ENCODE measurements around the gene MYO19.
"Not testable (repeated sequence)": the region's sequence is repeated elsewhere in the genome, so short reads cannot be mapped to it uniquely, and the experiment has no call there.

Gene MYO19

DNA sequence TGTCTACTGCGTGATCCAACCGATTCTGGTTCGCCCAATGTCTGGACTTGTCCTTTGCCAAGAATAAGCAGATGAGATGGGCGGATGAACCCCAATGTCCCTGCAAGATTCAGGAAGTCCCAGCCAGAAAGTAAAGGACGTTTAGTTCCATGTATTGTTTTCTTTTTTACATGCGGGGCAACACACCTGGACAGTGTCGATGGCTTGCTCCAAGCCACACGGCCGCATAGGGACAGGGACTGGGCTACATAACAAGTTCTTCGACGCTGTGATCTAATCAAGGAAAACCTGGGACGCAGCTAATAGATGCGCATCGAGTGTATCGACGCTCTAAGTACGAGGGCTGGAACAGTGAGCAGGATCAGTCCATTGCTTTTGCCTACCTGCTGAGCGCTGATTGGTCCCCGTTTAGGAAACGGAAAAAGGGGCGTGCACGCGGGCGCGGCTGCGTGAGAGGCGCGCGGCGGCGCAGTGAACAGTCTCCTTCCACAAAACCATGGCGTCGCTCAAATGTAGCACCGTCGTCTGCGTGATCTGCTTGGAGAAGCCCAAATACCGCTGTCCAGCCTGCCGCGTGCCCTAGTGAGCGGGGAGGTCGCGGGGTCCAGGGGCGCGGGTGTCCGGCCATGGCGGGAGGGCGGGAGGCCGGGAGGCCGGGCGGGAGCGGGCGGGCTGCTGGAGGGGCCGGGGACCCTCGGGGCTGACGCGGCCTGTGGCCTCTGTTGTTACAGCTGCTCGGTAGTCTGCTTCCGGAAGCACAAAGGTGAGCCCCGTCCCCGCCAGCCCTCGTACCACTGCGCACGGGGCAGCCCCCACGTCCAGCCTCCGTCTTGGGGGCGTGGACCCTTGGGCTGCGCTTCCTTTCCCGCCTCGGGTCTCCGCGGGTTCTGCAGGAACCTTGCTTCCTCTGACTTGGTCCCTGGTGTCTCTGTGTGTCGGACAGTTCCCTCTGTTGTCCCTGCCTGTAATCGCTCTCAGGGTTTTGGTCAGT is 48.2 kb downstream of the MYO19 start, which contains the start of gene ZNHIT3:
ZNHIT3 (plus strand) TSS at position 478 of the 991 bp plus-strand sequence; CDS start at position 497, 19 bp downstream.
- CTCF ChIA-PET, result interaction anchor here (1.0 to 1.4 kb wide), 2 partner anchors 48 to 54 kb away, joined by 3 to 4 read pairs; partner anchors contain the start of genes MYO19 and PIGW
- POLR2A ChIA-PET, result interaction anchor here (1.4 kb wide), 1 partner anchor 14 kb away, joined by 3 read pairs; no protein-coding TSS in a partner anchor
- peak; percentile 95 for DNase-seq (ENCODE audit: extremely low spot score)
- TF ChIP-seq, protein P1, sequence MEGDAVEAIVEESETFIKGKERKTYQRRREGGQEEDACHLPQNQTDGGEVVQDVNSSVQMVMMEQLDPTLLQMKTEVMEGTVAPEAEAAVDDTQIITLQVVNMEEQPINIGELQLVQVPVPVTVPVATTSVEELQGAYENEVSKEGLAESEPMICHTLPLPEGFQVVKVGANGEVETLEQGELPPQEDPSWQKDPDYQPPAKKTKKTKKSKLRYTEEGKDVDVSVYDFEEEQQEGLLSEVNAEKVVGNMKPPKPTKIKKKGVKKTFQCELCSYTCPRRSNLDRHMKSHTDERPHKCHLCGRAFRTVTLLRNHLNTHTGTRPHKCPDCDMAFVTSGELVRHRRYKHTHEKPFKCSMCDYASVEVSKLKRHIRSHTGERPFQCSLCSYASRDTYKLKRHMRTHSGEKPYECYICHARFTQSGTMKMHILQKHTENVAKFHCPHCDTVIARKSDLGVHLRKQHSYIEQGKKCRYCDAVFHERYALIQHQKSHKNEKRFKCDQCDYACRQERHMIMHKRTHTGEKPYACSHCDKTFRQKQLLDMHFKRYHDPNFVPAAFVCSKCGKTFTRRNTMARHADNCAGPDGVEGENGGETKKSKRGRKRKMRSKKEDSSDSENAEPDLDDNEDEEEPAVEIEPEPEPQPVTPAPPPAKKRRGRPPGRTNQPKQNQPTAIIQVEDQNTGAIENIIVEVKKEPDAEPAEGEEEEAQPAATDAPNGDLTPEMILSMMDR (IDR thresholded peaks at IDR 0.05; ENCODE audit: control extremely low read depth, extremely low read depth, low read depth, missing control alignments), result no peak

DNA sequence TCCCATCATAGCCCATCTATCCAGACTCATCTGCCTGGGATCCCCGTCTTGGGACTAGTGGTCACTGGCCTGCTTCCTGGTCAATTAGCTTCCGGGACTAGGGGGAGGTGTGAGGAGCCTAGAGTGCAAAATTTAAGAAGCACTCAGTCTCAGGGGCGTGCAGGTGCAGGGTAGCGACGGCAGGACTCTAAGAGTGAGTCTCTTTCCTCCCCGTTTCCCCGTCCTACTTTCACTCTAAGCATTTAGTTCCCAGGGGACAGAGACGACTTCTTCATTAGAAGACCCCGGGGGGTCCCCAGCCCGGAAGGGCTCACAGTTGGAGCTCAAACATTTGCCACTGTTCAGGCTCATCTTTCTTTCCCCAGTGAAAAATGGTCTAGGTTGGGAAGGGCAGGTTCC is 48.9 kb downstream of the MYO19 start:
- ChIA-PET POLR2A (interaction anchor here (1.4 kb wide), 1 partner anchor 15 kb away, joined by 3 read pairs; no protein-coding TSS in a partner anchor), CTCF (interaction anchor here (1.0 to 1.4 kb wide), 2 partner anchors 49 to 55 kb away, joined by 3 to 4 read pairs; partner anchors contain the start of genes MYO19 and PIGW)
- DNase-seq (ENCODE audit: extremely low spot score), result peak; percentile 52
- TF ChIP-seq, protein P1 (IDR thresholded peaks at IDR 0.05; ENCODE audit: control extremely low read depth, extremely low read depth, low read depth, missing control alignments), result no peak

DNA sequence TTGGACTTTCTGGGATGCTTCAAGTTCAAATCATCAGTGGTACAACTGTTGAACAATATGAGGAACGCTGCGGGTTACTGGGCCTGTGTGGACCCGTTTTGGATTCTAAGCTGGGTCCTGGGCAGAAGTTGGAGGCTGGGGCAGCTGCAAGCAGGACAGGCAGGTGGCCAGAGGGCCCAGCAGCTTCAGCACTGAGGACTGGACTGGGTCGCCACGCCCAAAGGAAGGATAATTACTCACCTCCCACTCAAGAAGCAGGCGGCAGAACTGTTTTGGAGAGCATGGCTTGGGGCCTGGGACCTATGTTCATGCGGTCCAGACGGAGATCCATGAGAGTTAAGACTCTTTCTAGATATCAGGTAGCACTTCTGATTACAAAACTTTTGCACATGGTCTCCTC is 49.6 kb downstream of the MYO19 start:
- CTCF ChIA-PET, result interaction anchor here (0.8 to 1.4 kb wide), 4 partner anchors 8 to 59 kb away, joined by 3 to 4 read pairs (median 3); partner anchors contain the start of genes MYO19 and PIGW
- POLR2A ChIA-PET, result no interaction called here
- no peak for DNase-seq (ENCODE audit: extremely low spot score)
- TF ChIP-seq, protein P1 (IDR thresholded peaks at IDR 0.05; ENCODE audit: control extremely low read depth, extremely low read depth, low read depth, missing control alignments), result no peak

DNA sequence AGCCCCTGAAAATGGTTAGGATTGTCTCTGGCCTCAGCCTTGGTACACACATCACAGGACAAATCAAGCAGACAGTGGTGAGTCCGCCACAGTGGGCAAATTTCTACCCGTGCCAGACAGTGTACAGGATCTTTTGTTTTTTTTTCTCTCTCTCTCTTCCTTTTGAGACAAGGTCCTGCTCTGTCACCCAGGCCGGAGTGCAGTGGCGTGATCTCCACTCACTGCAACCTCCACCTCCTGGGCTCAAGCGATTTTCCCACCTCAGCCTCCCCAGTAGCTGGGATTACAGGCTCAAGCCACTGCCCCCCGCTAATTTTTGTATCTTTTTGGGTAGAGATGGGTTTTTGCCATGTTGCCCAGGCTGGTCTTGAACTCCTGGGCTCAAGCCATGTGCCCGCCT is 50.6 kb downstream of the MYO19 start:
- CTCF ChIA-PET, result interaction anchor here (0.8 to 1.9 kb wide), 17 partner anchors 9 to 721 kb away, joined by 3 to 10 read pairs (median 4); partner anchors contain the start of gene RDM1
- DNase-seq (ENCODE audit: extremely low spot score); POLR2A ChIA-PET: not testable (repeated sequence)

DNA sequence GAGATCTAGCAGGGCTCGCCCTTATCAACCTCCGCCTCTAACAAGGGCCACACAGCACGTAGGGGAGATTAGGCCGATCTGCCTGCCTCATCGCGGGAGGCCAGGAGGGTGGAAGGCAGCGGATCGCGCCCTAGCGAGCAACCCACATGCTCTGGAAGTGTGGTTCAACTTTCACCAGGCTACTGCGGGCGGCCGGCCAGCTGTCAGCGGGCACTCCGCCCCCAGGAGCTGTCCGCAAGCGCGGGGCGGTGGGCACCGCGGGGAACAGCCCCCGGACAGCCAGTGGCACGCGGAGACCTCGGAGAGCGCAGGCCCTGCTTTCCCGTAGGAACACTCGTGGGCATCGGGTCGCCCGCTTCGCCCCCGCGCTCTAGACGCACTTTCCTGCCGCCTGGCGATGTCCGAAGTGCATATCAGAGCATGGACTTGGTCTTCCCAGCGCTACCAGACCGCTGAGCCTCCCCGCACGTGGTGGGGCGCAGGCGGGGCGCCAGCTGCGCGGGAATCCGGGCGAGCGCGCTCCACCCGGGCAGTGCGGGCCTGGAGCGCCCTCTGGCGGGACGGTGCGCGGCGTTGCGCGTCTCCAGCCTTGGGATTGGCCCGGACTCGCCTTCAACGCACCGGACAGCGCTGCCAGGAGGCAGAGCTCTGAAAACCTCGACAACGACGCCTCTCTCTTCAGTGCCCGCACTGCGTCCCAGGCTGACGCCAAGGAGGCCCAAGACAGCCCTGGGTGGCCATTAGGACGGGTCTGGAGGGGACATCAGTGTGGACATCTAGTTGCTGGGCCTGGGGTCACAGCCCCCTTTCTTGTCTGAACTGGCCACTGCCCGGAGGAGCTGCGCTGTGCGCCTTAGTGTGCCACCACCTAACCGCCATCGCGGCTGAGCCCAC is 51.8 kb downstream of the MYO19 start:
- CTCF ChIA-PET, result interaction anchor here (0.8 to 1.9 kb wide), 30 partner anchors 8 to 720 kb away, joined by 3 to 10 read pairs (median 4); partner anchors contain the start of genes MRM1, MYO19, PIGW and RDM1
- DNase-seq (ENCODE audit: extremely low spot score), result peak; percentile 93
- POLR2A ChIA-PET, result interaction anchor here (1.0 kb wide), 1 partner anchor 12 kb away, joined by 3 read pairs; no protein-coding TSS in a partner anchor
- TF ChIP-seq, protein P1 (IDR thresholded peaks at IDR 0.05; ENCODE audit: control extremely low read depth, extremely low read depth, low read depth, missing control alignments), result peak; percentile 97

DNA sequence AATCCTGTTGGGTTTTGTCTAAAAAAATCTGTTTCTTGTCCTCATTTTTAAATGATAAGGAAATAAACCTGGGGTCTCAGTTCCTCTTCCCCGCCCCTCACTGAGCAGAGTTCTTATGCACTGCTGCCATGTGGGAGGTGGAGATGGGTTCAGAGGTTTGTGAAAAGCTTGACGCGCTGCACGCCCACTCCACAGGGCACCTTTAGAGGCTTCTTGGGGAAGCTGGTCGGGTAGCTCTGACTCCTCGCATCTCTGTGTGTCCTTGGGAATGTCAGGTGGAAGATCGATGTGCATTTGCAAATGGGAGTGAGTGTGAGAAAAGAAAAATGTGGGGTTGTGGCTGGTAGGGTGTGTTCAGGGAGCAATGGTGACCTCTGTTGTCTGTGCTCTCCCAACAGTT is 52.8 kb downstream of the MYO19 start:
- TF ChIP-seq, protein P1 (IDR thresholded peaks at IDR 0.05; ENCODE audit: control extremely low read depth, extremely low read depth, low read depth, missing control alignments), result no peak
- POLR2A ChIA-PET, result no interaction called here
- CTCF ChIA-PET, result interaction anchor here (1.0 to 1.9 kb wide), 5 partner anchors 10 to 512 kb away, joined by 3 to 10 read pairs (median 8); no protein-coding TSS in a partner anchor

More for the DNA sequence above, 52.8 kb downstream of the MYO19 start:
- DNase-seq (ENCODE audit: extremely low spot score), result no peak

All from GM10248 (cell line).